Activated CD4-positive, alpha-beta T cell treated with anti-CD3 and anti-CD28 coated beads, Interleukin-2, amount 10 ng/mL, durations not matched to agents 7 days and 5 days (primary cell): ENCODE data around the gene LRIF1. TPM values are rescaled to one million over a fixed set of nuclear protein-coding genes. Genes with fewer than 3 reads are reported as not detected.
"Not testable (repeated sequence)": the region's sequence is repeated elsewhere in the genome, so short reads cannot be mapped to it uniquely, and the experiment has no call there.

ENCODE experiments used
- CTCF ChIA-PET: fragments of 350-600 bp; sonication (Branson Sonifier 250); formaldehyde crosslinking; loops from one replicate; lab custom pipeline; 2021; ENCODE audit warnings: antibody characterized with exemption; lab: Charles Lee
- POLR2A ChIA-PET: fragments of 350-600 bp; sonication (Branson Sonifier 250); formaldehyde crosslinking; loops from one replicate; lab custom pipeline; 2021; ENCODE audit warnings: antibody characterized with exemption; lab: Charles Lee
- DNase-seq: peaks from one replicate; pipeline ENCODE4 v3.0.0-alpha.2; 2020
- H3K27ac Mint-ChIP-seq: one replicate; pipeline ENCODE4 v1.8.0; 2021; ENCODE audit warnings: mild to moderate bottlenecking, moderate library complexity, mixed read lengths
- H3K27me3 Mint-ChIP-seq: one replicate; pipeline ENCODE4 v1.8.0; 2021; ENCODE audit warnings: mixed read lengths
- H3K36me3 Mint-ChIP-seq: one replicate; pipeline ENCODE4 v1.8.0; 2021; ENCODE audit warnings: low read depth, mixed read lengths
- H3K4me1 Mint-ChIP-seq: one replicate; pipeline ENCODE4 v1.8.0; 2021; ENCODE audit warnings: mixed read lengths
- H3K4me3 Mint-ChIP-seq: one replicate; pipeline ENCODE4 v1.8.0; 2021; ENCODE audit warnings: mild to moderate bottlenecking, moderate library complexity, mixed read lengths
- H3K9me3 Mint-ChIP-seq: one replicate; pipeline ENCODE4 v1.8.0; 2021; ENCODE audit warnings: mixed read lengths
- total RNA-seq, 2 experiments: library from RNA; stranded (reverse); gene quantifications; one replicate each; pipeline ENCODE4 v1.2.3, GENCODE V29; 2021

LRIF1 gene, protein sequence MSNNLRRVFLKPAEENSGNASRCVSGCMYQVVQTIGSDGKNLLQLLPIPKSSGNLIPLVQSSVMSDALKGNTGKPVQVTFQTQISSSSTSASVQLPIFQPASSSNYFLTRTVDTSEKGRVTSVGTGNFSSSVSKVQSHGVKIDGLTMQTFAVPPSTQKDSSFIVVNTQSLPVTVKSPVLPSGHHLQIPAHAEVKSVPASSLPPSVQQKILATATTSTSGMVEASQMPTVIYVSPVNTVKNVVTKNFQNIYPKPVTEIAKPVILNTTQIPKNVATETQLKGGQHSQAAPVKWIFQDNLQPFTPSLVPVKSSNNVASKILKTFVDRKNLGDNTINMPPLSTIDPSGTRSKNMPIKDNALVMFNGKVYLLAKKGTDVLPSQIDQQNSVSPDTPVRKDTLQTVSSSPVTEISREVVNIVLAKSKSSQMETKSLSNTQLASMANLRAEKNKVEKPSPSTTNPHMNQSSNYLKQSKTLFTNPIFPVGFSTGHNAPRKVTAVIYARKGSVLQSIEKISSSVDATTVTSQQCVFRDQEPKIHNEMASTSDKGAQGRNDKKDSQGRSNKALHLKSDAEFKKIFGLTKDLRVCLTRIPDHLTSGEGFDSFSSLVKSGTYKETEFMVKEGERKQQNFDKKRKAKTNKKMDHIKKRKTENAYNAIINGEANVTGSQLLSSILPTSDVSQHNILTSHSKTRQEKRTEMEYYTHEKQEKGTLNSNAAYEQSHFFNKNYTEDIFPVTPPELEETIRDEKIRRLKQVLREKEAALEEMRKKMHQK
- total RNA-seq = 10 to 100 TPM; 18.3 to 21.0 TPM

DNA sequence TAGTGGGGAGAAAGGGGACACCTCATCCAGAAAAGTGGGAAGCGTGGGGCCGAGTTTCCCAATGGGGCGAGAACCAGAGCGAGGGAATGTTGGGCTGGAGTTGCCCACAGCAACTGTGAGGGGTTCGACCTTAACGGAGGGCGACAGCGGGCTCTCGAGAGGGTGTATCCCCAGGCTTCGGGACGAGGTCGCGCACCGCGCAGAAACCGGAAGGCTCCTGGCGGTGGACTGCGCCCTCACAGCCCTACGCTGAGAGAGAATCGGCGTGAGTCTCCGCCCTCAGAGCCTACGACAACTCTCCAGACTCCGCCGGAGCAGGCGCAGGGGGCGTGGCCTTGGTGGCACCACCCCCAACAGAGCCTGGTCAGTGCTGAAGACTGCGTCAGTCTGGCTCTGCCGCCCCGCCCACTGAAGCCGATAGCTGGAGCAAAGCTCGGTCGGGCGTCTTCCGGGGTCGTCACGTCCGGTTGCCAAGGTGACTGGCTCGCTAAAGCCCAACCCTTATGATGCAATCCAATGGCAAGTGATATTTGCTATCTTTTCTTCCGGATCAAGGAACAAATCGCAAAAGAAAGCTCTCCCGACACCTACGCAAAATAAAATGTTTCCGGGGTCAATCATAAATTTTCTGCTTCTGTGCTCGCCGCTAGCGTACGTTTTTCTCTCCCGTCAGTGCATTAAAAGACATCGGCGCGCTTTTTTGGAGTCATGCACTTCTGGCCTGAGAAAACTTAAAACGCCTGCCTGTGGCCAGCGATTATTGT, at the start of gene LRIF1:
Gene LRIF1 (minus strand): TSS at position 232 of the 764 bp plus-strand sequence. CDS start 234 bp downstream, outside the sequence.
- DNase-seq = peak; percentile 100
- Mint-ChIP-seq H3K36me3 (peaks cover 48% of the 10 kb centered on the region), H3K9me3 (peaks cover 35% of the 10 kb centered on the region), H3K27me3 (peaks cover 15% of the 10 kb centered on the region), H3K4me1 (peaks cover 39% of the 10 kb centered on the region), H3K27ac (peak within 1 kb of the TSS; percentile 97), H3K4me3 (peak within 1 kb of the TSS; percentile 79)
- ChIA-PET POLR2A (interaction anchor here (0.6 to 1.1 kb wide), 4 partner anchors 60 to 217 kb away, joined by 3 to 5 read pairs (median 4); no protein-coding TSS in a partner anchor), CTCF (interaction anchor here (0.8 to 1.7 kb wide), 9 partner anchors 8 to 177 kb away, joined by 3 to 7 read pairs (median 4); no protein-coding TSS in a partner anchor)

DNA sequence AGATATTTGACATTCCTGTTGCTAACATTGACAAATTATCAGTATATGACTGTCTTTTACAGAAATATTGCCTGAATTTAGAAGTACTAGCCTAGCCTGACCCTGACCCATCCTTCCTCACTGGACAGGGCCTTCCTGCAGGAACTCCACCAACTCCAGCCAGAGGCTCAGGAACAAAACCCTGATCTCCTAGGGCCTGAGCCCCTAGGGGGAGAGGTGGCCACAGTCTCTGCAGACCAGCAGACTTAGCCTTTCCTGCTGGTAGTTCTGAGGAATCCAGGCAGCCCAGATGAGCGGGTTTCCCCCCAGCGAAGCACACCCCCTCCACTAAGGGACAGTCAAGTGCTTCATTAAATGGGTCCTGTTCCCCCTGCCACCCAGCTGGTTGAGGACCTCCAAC, 44.3 kb upstream of the LRIF1 start:
- H3K36me3 Mint-ChIP-seq = no peaks in the 10 kb centered on the region
- H3K27me3 Mint-ChIP-seq = peaks cover 31% of the 10 kb centered on the region
- H3K4me3 Mint-ChIP-seq = no peak overlapping the region
- POLR2A ChIA-PET = no interaction called here
- H3K27ac Mint-ChIP-seq = no peak overlapping the region
- no peak for DNase-seq
- no peaks in the 10 kb centered on the region for H3K4me1 Mint-ChIP-seq
- peaks cover 24% of the 10 kb centered on the region for H3K9me3 Mint-ChIP-seq
- CTCF ChIA-PET = no interaction called here

DNA sequence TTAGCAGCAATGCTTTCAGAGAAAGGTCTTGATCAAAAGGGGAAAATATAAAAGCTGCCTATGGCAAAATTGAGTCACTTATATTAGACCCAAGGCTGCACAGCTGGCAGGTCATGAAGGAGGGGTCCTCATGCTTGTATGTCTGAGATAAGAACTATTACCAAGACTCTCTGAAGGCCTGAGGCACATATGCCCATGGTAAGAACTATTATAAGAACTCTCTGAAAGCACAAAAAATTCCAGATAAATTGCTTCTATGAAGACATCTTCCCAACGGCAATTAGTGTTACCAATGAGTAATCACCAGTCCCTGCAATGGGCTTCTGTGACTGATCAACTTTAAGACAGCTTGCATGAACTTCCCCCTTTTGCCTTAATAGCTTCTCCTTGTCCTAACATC, 42.8 kb upstream of the LRIF1 start:
- CTCF ChIA-PET = no interaction called here
- POLR2A ChIA-PET = no interaction called here
- H3K4me3 Mint-ChIP-seq = no peak overlapping the region

DNA sequence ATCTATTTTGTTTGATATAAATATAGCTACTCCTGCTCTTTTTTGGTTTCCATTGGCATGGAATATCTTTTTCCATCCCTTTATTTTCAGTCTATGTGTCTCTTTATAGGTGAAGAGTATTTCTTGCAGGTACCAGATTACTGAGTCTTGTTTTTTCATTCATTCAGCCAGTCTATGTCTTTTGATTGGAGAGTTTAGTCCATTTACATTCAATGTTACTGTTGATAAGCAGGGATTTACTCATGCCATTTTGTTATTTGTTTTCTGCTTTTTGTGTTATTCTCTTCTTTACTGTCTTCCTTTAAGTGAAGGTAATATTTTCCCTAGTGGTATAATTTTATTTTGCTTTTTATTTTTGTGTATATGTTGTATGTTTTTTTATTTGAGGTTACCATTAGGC, 35.9 kb upstream of the LRIF1 start:
- H3K4me3 Mint-ChIP-seq, H3K36me3 Mint-ChIP-seq, CTCF ChIA-PET, H3K27ac Mint-ChIP-seq, H3K4me1 Mint-ChIP-seq, DNase-seq, POLR2A ChIA-PET: not testable (repeated sequence)
- peaks cover 12% of the 10 kb centered on the region for H3K9me3 Mint-ChIP-seq
- H3K27me3 Mint-ChIP-seq = peaks cover 61% of the 10 kb centered on the region

More for the DNA sequence above, 42.8 kb upstream of the LRIF1 start:
- Mint-ChIP-seq H3K9me3 (peaks cover 22% of the 10 kb centered on the region), H3K4me1 (no peaks in the 10 kb centered on the region), H3K27me3 (peaks cover 25% of the 10 kb centered on the region), H3K27ac (no peak overlapping the region), H3K36me3 (no peaks in the 10 kb centered on the region)
- no peak for DNase-seq

DNA sequence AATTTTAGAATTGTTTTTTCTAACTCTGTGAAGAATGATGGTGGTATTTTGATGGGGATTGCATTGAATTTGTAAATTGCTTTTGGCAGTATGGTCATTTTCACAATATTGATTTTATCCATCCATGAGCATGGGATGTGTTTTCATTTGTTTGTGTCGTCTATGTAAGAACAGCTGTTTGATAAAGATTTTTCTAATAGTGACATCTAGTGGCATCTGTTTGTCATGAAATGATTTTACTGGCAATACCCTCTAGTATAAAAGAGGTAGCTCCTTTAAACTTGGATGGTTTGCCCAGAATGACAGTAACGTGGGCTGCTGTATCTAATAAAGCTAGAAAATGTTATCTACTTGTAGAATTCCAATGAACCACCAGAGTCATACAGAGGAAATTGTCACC, 28.6 kb upstream of the LRIF1 start:
- POLR2A ChIA-PET = not testable (repeated sequence)

DNA sequence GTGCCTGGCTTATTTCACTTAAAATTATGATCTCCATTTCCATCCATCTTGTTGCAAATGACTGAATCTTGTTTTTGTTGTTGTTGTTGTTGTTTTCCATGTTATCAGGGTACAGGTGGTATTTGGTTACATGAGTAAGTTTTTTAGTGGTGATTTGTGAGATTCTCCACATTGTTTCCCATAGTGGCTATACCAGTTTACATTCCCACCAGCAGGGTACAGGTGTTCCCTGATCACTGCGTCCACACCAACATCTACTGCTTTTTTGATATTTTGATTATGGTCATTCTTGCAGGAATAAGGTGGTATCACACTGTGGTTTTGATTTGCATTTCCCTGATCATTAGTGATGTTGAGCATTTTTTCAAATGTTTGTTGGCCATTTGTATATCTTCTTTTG, 27.6 kb upstream of the LRIF1 start:
- H3K9me3 Mint-ChIP-seq, H3K4me3 Mint-ChIP-seq, H3K4me1 Mint-ChIP-seq, POLR2A ChIA-PET, H3K36me3 Mint-ChIP-seq, DNase-seq, H3K27ac Mint-ChIP-seq: not testable (repeated sequence)
- H3K27me3 Mint-ChIP-seq = peaks cover 27% of the 10 kb centered on the region
- CTCF ChIA-PET = interaction anchor here (0.7 to 1.7 kb wide), 3 partner anchors 11 to 1274 kb away, joined by 3 to 5 read pairs (median 4); partner anchors contain the start of gene LRIF1

More for the DNA sequence above, 28.6 kb upstream of the LRIF1 start:
- not testable (repeated sequence) for H3K4me3 Mint-ChIP-seq, DNase-seq, H3K36me3 Mint-ChIP-seq, H3K27ac Mint-ChIP-seq, H3K9me3 Mint-ChIP-seq, H3K4me1 Mint-ChIP-seq
- H3K27me3 Mint-ChIP-seq = peaks cover 37% of the 10 kb centered on the region
- CTCF ChIA-PET = interaction anchor here (0.9 to 1.7 kb wide), 6 partner anchors 10 to 409 kb away, joined by 3 to 5 read pairs (median 4); partner anchors contain the start of gene LRIF1

DNA sequence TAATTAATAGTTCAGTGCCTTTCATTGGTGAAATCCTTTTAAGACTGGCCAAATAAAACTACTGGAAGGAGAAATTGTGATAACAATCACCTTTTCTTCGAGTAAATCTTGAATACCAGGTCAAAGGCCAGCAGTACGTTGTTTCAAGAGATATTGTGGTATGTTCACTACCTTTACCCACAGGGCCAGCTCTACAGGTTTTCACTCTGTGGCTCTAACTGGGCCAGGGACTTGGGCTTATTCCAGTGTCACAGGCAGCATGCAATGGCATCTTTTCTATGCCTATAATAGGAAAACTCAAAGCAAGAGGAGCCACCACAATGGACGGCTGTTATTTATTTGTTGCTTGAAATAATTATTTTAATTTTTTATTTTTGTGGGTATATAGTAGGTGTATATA, 26.8 kb upstream of the LRIF1 start:
- no peak for DNase-seq
- Mint-ChIP-seq H3K36me3 (no peaks in the 10 kb centered on the region), H3K4me1 (peaks cover 8% of the 10 kb centered on the region), H3K27ac (no peak overlapping the region), H3K9me3 (no peaks in the 10 kb centered on the region), H3K4me3 (no peak overlapping the region), H3K27me3 (peaks cover 20% of the 10 kb centered on the region)
- ChIA-PET POLR2A (no interaction called here), CTCF (interaction anchor here (0.7 kb wide), 1 partner anchor 1273 kb away, joined by 5 read pairs; no protein-coding TSS in a partner anchor)

DNA sequence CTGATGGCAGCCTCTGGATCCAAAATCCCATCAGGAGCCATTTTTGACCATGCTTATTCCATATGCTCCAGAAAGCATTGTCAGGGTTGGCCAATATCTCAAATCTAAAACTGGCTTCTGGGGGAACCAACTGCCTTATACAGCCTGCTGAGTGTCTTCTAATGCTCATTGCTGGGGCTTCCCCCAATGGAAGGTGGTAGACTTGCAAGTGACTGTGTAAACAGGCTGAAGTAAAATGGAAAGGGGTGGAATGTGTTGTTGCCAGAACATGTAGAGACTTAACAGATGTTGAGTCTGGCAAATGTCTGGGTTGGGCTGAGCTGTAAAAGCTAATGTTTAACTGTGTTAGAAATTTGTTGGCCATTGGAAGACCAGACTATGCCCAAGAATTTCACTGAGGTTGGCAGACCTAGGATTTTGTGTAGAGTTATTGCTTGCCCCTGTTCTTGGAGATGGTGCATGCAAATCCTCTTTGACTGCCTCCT, 22.7 kb upstream of the LRIF1 start:
- Mint-ChIP-seq H3K36me3 (no peaks in the 10 kb centered on the region), H3K4me1 (peaks cover 15% of the 10 kb centered on the region), H3K27ac (no peak overlapping the region), H3K4me3 (no peak overlapping the region), H3K9me3 (peaks cover 14% of the 10 kb centered on the region), H3K27me3 (peaks cover 3% of the 10 kb centered on the region)
- POLR2A ChIA-PET = no interaction called here
- no peak for DNase-seq
- CTCF ChIA-PET = no interaction called here

DNA sequence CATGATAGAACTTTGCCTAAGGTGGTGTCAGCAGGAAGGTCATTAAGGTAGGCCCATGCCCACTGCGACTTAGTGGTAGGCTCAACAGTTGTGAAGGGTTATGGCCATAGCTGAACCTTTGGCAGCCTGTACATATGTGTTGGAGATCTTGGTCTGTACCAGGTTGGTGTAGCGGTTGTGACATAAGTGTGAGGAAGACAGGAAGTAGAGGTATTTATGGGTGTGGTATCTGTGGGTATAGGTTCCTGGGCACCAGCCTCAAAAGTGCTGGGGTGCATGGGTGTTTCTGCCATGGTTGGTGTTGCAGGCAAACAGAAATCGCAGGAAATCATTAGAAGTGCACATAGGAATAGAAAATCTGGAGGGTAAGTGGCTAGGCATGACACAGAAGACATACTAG, 18.6 kb upstream of the LRIF1 start:
- H3K27me3 Mint-ChIP-seq = peaks cover 19% of the 10 kb centered on the region
- peak; percentile 31 for DNase-seq
- peaks cover 15% of the 10 kb centered on the region for H3K4me1 Mint-ChIP-seq
- peak overlapping the region; percentile 46 for H3K27ac Mint-ChIP-seq
- H3K4me3 Mint-ChIP-seq = no peak overlapping the region
- ChIA-PET POLR2A (no interaction called here), CTCF (no interaction called here)
- no peaks in the 10 kb centered on the region for H3K36me3 Mint-ChIP-seq
- peaks cover 20% of the 10 kb centered on the region for H3K9me3 Mint-ChIP-seq

DNA sequence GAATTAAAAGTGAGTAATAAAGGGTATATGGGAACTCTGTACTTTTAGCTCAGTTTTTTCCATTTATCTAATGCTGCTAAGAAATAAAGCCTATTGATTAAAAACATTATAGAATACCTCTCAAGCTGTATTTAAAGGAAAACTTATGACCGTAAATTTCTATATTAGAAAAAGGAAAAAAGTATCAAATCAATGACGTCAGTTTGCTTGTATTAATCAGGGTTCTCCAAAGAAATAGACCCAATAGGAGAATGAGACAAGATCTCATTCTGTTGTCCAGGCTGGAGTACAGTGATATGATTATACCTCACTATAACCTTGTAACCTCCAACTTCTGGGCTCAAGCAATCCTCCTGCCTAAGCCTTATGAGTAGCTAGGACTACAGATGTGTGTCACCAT, 15.4 kb upstream of the LRIF1 start:
- ChIA-PET CTCF (interaction anchor here (0.6 kb wide), 1 partner anchor 474 kb away, joined by 7 read pairs; no protein-coding TSS in a partner anchor), POLR2A (no interaction called here)
- H3K4me3 Mint-ChIP-seq = no peak overlapping the region
- no peak overlapping the region for H3K27ac Mint-ChIP-seq
- H3K9me3 Mint-ChIP-seq = peaks cover 20% of the 10 kb centered on the region
- H3K27me3 Mint-ChIP-seq = peaks cover 29% of the 10 kb centered on the region
- H3K36me3 Mint-ChIP-seq = no peaks in the 10 kb centered on the region
- DNase-seq = no peak
- peaks cover 15% of the 10 kb centered on the region for H3K4me1 Mint-ChIP-seq

DNA sequence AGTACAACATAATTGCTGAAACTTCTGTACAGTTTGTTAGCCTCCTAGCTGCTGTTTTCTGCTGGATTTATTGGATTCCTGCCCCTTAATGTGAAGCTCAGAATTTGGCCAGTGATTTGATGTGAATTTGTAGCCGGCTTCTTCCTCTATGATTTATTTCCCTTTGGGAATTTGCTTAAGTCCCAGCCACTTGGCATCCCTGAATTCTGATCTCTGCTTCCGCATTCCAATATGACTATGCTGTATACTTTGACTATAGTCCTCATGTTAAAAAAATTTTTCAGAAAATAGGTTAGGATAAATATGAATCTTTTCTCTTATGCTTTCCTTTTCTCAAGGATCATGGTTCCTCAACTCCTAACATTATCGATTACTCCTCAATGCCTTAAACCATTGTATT, 12.4 kb upstream of the LRIF1 start:
- DNase-seq = no peak
- Mint-ChIP-seq H3K36me3 (no peaks in the 10 kb centered on the region), H3K9me3 (peaks cover 12% of the 10 kb centered on the region), H3K27ac (no peak overlapping the region), H3K4me1 (no peaks in the 10 kb centered on the region), H3K27me3 (peaks cover 54% of the 10 kb centered on the region), H3K4me3 (no peak overlapping the region)
- ChIA-PET POLR2A (no interaction called here), CTCF (no interaction called here)

DNA sequence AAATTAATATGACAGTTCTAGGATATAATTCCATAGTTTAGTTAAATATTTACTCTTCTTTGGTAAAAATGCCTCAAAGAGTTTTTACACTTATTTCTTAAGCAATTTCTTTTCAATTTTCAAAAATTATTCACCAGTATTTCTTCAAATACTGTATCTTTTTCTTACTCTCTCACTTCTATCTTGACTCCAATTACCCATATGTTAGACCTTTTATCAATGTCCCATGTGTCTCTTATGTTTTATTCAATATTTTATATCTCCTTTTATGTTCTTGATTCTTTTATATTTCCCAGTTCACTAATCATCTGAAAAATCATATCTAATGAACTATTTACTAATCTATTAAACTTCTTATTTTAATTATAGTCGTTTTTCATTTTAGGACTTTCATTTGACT, 11.5 kb upstream of the LRIF1 start:
- POLR2A ChIA-PET = no interaction called here
- no peak for DNase-seq
- Mint-ChIP-seq H3K27ac (no peak overlapping the region), H3K4me1 (no peaks in the 10 kb centered on the region), H3K27me3 (peaks cover 58% of the 10 kb centered on the region), H3K4me3 (no peak overlapping the region), H3K36me3 (no peaks in the 10 kb centered on the region), H3K9me3 (peaks cover 7% of the 10 kb centered on the region)
- CTCF ChIA-PET = interaction anchor here (1.3 kb wide), 1 partner anchor 11 kb away, joined by 6 read pairs; no protein-coding TSS in a partner anchor
